H1 (cell line): ENCODE results near the gene NAALADL1.

ENCODE experiments used
- CHD2 ChIP-seq: IDR thresholded peaks from 2 replicates; pipeline ENCODE4 v1.6.1; 2012; ENCODE audit warnings: low read length, improper control_type of control experiment
- PHF8 ChIP-seq: fragments of 200-600 bp; sonication (generic); conservative IDR thresholded peaks from 2 replicates; pipeline ENCODE4 v1.7.1; 2012; ENCODE audit warnings: low read depth, mild to moderate bottlenecking, inconsistent platforms, low read length, moderate library complexity
- POLR2A ChIP-seq, 2 experiments: IDR thresholded peaks; 1 replicate in 1 of 2; 2 replicates in 1 of 2; pipeline ENCODE4 v1.6.1; 2011; ENCODE audit warnings: low read depth in 2 of 2, low read length in 2 of 2, mild to moderate bottlenecking in 2 of 2; ENCODE audit errors: control extremely low read depth in 1 of 2
- POLR2AphosphoS5 ChIP-seq: IDR thresholded peaks from 2 replicates; pipeline ENCODE4 v1.6.1; 2011; ENCODE audit warnings: low read depth, low read length
- RFX5 ChIP-seq: IDR thresholded peaks from 2 replicates; pipeline ENCODE4 v1.6.1; 2011; ENCODE audit warnings: low read depth, low read length, improper control_type of control experiment, borderline replicate concordance
- SIN3A ChIP-seq, 2 experiments: IDR thresholded peaks in 1 of 2; conservative IDR thresholded peaks in 1 of 2; 2 replicates each; pipeline ENCODE4 v1.6.1; 2011 to 2012; ENCODE audit warnings: low read length in 2 of 2, improper control_type of control experiment in 1 of 2, low read depth in 1 of 2, mild to moderate bottlenecking in 1 of 2

DNA sequence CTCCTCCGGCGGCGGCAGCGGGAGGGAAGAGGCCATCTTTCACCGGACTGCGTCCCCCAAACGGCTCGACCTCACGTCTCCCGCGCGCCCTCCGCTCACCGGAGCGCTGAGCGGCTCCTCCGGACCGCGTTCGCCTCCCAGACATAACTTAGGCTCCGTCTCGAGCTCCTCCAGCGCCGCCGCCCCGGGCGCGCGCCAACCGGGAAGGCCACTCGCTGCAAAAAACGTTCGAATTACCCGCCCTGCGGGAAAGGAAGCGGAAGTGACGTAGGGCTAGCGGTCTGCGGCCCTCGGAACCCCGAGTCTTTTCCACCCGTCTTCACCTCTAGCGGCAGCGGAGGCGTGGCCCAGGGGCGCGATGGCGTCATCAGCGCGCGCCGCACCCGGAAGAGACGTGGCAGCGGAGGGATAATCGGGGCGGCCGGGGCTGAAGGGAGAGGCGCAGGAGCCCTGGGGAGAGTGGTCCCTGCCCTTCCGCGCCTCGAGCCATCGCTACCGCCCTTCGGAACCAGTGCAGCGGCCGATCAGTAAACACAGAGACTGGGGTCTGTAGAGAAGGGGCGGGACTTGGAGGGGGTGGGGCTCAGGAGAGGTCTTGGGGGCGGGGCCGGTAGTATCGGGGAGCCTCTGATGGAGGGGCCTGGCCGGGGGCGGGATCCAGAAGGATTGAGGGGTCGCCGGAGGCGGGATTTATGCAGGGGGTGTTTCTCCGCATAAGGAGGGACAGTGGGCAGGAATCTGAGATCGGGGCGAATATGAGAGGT, 25.7 kb upstream of the NAALADL1 start, which contains the start of the genes CDCA5 and ZFPL1:
- TF ChIP-seq POLR2AphosphoS5 (peak; percentile 67), RFX5 (no peak), POLR2A (IDR thresholded peaks at IDR 0.05; ENCODE audit: control extremely low read depth in 1 of 2, low read depth in 2 of 2, low read length in 2 of 2) (peak; percentile 54 to 85), CHD2 (peak; percentile 66), SIN3A (conservative IDR thresholded peaks at IDR 0.05 in 1 of 2, IDR thresholded peaks at IDR 0.05 in 1 of 2; ENCODE audit: low read depth in 1 of 2, low read length in 2 of 2) (peak; percentile 21 to 98; a peak in 2 of 4 replicates), PHF8 (peak; percentile 93)
